ENCODE results near the gene SLC39A5. TPM values are rescaled to one million over a fixed set of nuclear protein-coding genes. Genes with fewer than 3 reads are reported as not detected.
A peak's percentile ranks its signal among the peaks of the same experiment; 100 is the strongest.

Gene SLC39A5
- total and polyA plus RNA-seq, 2 of the 13 experiments (the other 11 are each of a cell fraction or from before 2014, with no cell fraction given), result 59.7 to 101 TPM

- TF ChIP-seq NFAT5 (CRISPR knock-in tag; IDR thresholded peaks at IDR 0.05), result no peak
These were observed 7.9 kb upstream of the SLC39A5 start, which contains the start of gene RNF41 (continued) for GRCh38 chr12:56221757-56222530.

- no peak overlapping the region for H2AFZ ChIP-seq (ENCODE audit: low read length)
- intact Hi-C loops (cut with micrococcal nuclease; ENCODE audit: unreplicated experiment), result loop anchor here (2.0 to 5.0 kb wide), 2 partner anchors 35 to 104 kb away; partner anchors contain the start of genes ANKRD52 and ZC3H10
- in situ Hi-C loops (cut with HindIII; ENCODE audit: extremely low pct_ligation_motif_present, low pct_unique_long_range_greater_than_20kb), result loop anchor here (5.0 kb wide), 1 partner anchor 35 kb away; the partner anchor contains the start of gene ANKRD52
- ATAC-seq (no peak), FAIRE-seq (no peak), DNase-seq (ENCODE audit: low spot score) (no peak)
- peak overlapping the region; percentile 90 for H3K9ac ChIP-seq (ENCODE audit: insufficient read depth, low read depth, low read length)
- H4K20me1 ChIP-seq (ENCODE audit: insufficient read depth, low read length), result no peaks in the 10 kb centered on the region
- POLR2A ChIA-PET, result interaction anchor here (0.7 to 3.8 kb wide), 26 partner anchors 9 to 1232 kb away, joined by 3 to 96 read pairs (median 10); partner anchors contain the start of genes ANKRD52, CNPY2, COQ10A and CS
- H3K27ac ChIP-seq (ENCODE audit: extremely low read length, insufficient read depth, low read length), result peak overlapping the region; percentile 89
- no peaks in the 10 kb centered on the region for H3K9me3 ChIP-seq (ENCODE audit: low read length)
- no TSS peak for BruUV-seq (replicated peaks)
- H3K4me3 ChIP-seq (replicated peaks in 1 of 3; ENCODE audit: insufficient read depth in 1 of 3, low read depth in 2 of 3, low read length in 3 of 3), result peak overlapping the region; percentile 91 to 94 (median 91)
- CTCF ChIA-PET (ENCODE audit: low intra/inter-chr PET ratio, low total read pairs), result interaction anchor here (1.1 to 2.6 kb wide), 3 partner anchors 10 to 95 kb away, joined by 3 to 12 read pairs (median 3); partner anchors contain the start of gene ANKRD52
- H3K4me2 ChIP-seq (ENCODE audit: low read depth, low read length), result peak overlapping the region; percentile 95
- 2% methylated on average over 4 of the region's 4 CpGs for WGBS (ENCODE audit: low lambda C conversion rate)
- peaks cover 12% of the 10 kb centered on the region for H3K79me2 ChIP-seq (ENCODE audit: insufficient read depth, low read length)
- H3K36me3 ChIP-seq (replicated peaks in 1 of 2; ENCODE audit: control insufficient read depth in 1 of 2, insufficient read depth in 2 of 2, low read length in 2 of 2), result no peaks in the 10 kb centered on the region; a peak in 2 of 5 replicates
- peaks cover 37% of the 10 kb centered on the region for H3K4me1 ChIP-seq (ENCODE audit: insufficient read depth, low read length)
- H3K27me3 ChIP-seq (ENCODE audit: control insufficient read depth in 1 of 2, insufficient read depth in 2 of 2, low read length in 2 of 2), result no peaks in the 10 kb centered on the region; a peak in 1 of 5 replicates
- no peak for TF ChIP-seq MED13 (CRISPR knock-in tag; IDR thresholded peaks at IDR 0.05)
- peak; percentile 79; the same call in 1 of the 2 replicates for TF ChIP-seq ZNF142 (CRISPR knock-in tag; IDR thresholded peaks at IDR 0.05)
- no peak for TF ChIP-seq E2F5 (CRISPR knock-in tag; conservative IDR thresholded peaks at IDR 0.05)
- no peak for TF ChIP-seq LCORL (IDR thresholded peaks at IDR 0.05)
- TF ChIP-seq LCORL (CRISPR knock-in tag; IDR thresholded peaks at IDR 0.05), result 0 out of 2 replicates have a peak, but pooled peaks have one; percentile 5
- peak; percentile 7; the same call in 1 of the 2 replicates for TF ChIP-seq ZNF343 (CRISPR knock-in tag; IDR thresholded peaks at IDR 0.05)
- peak; percentile 3 for TF ChIP-seq AGO2 (optimal IDR thresholded peaks at IDR 0.05; ENCODE audit: low read depth, low read length)
- no peak for TF ChIP-seq KLF15 (CRISPR knock-in tag; IDR thresholded peaks at IDR 0.05; ENCODE audit: borderline replicate concordance)
These were observed 7.3 kb upstream of the SLC39A5 start for GRCh38 chr12:56222531-56222895.

Data from HepG2 (cell line).